HG03135 (cell line): Measurements from ENCODE around the gene PRTG.
"Not testable (repeated sequence)": the region's sequence is repeated elsewhere in the genome, so short reads cannot be mapped to it uniquely, and the experiment has no call there.

ENCODE experiments used
- ATAC-seq: cut with Tn5 transposase; IDR thresholded peaks from one replicate; pipeline ENCODE4 v1.9.1; 2021; ENCODE audit warnings: mild to moderate bottlenecking, moderate library complexity; ENCODE audit not compliant: unreplicated experiment

The PRTG gene

DNA sequence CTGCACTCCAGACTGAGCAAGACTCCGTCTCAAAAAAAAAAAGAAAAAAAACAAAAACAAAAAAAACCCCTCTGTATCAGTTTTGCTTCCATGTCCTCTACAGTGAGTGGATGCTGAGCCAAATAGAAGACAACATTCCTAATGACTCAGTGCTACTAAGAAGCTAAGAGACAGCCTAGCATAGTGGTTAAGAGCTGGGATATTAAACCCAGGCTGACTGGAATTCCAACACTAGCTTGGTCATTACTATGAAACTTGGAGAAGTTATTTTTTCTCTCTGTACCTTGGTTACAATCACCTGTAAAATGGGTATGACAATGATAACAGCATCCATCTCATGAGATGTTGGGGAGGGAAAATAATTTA lies 93.9 kb downstream of the PRTG start:
- no peak for ATAC-seq

DNA sequence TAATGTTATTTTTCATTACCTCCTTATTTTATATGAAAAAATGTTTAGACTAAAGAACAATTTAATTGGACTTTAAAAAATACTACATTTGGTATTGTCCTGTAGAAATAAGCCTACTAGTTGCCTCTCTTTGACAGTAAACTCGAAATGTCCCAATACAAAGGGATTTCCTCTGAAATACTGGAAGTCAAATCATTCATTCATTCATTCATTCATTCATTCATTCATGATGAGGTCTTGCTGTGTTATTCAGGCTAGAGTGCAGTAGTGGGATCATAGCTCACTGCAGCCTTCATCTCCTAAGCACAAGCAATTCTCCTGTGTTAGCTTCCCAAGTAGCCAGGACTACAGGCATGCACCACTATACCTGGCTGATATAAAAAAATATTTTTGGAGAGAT lies 104.2 kb downstream of the PRTG start:
- no peak for ATAC-seq

DNA sequence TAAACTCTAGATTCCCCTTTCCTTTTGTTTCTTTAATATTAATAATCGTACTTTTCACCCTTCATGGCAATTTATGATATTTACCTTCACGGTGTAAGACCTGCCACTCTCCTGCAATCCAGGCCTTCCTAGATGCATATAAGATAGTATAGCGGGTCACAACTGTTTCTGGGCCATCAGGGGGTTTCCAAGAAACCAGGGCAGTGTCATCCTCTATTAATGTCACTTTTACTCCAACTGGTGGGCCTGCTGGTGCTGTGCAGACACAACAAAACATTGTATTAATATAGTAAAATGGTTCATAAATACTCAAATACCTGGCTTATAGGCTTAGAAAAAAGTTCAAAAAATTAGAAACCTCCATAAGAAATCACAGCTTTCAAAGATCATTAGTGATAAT lies 105.9 kb downstream of the PRTG start:
- no peak for ATAC-seq

DNA sequence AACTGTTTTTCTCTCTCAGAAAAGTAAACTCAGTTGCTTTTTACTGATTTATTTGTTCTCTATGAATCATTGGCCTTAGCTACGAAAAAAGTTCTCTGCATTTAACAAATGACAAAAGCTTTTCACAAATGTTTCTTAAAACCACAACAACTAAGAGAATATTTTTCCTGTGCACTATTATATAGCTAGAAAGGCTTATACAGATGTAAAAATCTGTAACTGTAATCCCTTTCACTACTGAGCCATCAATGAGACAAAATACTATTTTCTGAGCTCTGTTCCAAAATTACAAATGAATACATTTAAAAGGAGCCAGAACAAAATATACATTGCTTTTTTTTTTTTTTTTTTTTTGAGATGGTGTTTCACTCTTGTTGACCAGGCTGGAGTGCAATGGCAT lies 109.2 kb downstream of the PRTG start:
- no peak for ATAC-seq

DNA sequence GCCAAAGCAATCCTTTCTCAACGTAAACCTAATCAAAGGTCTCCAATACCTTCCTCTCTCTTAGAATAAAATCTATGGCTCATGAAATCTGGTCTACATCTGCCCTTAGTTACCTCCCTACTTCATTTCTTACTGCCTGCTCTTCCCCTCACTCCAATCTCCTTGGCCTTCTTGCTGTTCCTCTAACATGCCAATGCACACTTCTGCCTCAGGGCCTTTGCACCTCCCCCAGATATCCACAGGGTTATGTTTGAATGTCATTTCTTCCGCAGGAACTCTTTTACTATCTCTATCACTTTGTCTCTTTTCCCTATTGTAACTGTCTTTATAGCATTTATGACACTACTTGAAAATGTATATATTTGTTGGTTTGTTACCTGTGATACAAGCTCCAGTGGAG lies 110.5 kb downstream of the PRTG start:
- no peak for ATAC-seq

DNA sequence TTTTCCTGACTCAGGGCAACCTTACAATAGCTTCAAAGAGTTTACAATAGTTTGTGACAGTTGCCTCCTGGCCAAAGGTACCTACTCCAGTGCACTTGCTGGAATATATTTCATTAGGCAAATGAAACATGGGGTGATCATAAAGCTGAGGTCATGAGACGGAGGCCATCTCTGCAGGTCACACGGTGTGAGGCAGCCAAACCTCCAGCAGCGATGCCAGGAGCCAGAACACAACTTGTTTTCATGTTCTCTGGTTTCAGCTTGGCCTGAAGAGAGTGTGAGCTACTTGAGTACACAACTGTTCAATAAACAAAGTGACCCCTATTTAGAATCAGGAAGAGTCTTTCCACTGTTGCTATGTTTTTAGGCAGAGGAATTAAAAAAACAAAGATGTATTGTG lies 112.1 kb downstream of the PRTG start:
- no peak for ATAC-seq

DNA sequence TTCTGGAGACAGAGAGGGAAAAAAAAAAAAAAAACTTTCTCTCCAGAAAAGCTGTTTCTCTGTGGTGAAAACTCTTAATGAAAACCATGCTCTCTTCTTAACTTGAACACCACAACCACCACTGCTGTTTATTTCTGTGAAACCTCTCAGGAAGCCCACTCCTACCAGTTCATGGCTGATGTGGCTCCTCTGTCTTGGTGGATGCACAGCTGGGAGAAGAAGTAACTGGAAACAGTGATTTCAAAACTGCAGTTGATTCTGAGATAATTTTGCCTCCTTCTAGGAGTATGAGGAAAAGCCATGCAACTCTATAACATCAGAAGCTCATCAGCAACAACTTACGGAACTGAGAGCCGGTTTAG lies 114.6 kb downstream of the PRTG start:
- no peak for ATAC-seq

DNA sequence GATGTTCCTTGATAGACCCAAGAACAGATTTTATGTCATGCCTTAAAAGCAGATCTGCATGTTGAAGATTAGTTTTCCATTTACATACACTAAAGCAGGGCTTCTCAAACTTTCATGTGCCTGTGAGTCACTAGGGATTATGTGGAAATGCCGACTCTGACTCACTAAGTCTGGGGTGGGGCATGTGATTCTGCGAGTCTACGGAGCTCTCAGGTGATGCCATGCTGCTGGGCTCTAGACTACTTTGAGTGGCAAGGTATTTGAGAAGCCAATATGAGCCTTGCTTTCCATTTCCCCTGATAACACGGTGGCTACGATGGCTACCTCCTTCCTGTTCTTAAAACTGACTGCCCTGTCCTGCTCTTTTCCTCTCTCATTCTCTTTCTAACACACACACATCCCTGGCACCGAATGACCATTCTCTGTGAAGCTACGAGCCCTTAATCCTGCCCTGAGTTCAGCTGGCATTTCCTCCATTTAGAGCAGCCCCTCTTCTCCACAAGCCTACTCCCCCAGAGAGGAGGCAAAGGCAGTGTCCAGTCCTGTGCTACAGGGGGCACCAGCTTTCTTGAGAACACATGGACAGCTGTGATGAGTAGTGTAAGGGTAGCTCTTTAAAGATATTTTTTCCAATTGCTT lies 115.1 kb downstream of the PRTG start:
- ATAC-seq = no peak

DNA sequence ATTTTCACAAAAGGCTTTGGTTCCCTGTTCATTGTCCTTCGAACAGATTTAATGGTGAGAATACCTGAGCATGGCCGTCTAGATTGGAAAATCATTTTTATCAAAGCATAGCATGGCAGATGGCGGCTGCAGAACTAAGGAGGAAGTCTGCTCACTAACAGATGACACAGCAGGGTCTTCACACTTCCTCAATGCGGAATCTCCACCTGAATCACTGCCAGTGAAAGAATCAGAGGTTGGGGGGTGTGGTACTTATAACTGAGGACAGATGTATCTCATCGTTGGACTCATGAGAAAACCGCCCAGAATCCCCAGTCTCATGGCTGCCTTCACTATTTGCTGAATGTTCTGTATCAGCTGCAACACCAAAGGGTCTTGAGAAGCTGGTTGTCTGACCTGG lies 123.2 kb downstream of the PRTG start:
- no peak for ATAC-seq

DNA sequence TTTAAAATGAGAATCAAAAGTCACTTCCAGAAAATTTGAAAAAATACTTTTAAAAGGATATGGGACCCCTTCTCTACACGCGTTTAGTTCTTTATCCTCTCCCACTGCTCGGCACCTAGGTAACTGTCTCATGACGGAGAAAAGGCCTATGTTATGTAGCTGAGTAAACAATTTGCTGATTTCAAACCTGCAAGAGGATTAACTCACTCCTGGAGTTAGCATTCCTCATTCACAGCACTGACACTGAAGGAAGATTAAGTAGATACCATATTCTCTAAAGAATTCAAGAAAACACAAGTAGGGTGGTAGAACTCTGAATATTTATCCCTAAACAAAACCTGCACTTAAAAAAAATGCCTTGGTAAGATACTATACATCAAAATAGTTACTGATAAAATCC lies 124.6 kb downstream of the PRTG start:
- ATAC-seq = no peak

DNA sequence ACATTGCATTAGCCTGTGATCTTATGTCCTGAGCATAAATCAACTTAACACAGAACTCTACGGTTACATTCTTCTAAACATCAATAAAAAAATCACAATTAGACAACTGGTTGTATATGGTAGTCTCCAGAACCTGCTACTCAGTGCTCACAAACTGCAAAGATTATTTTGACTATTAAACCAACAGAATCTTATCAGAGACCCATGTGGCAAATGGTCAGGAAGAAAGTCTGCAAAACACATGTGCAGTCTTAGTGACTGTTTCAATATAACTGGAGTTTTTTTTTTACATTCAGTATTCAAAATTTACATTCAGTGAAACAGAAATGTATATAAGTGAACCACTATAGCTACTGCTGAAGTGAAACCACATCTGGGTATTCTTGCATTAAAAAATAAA lies 127.5 kb downstream of the PRTG start:
- no peak for ATAC-seq

DNA sequence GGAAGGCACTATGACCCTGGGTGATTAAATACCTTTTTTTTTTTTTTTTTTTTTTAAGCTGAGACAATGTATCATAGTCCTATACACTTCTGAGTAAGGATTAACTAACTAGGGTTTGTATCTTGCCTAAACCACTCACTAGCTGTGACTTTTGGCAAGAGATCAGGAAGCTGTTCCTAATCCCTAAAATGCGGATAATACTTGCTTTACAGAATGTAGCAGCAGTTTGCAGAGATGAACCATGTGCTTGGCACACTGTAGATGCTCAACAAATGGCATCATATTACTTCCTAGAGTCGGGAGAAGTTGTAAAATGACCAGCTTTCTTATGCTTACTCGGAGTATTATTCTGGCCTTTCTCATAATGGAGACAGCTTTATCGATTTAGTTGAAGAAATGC lies 129.2 kb downstream of the PRTG start:
- ATAC-seq = no peak

DNA sequence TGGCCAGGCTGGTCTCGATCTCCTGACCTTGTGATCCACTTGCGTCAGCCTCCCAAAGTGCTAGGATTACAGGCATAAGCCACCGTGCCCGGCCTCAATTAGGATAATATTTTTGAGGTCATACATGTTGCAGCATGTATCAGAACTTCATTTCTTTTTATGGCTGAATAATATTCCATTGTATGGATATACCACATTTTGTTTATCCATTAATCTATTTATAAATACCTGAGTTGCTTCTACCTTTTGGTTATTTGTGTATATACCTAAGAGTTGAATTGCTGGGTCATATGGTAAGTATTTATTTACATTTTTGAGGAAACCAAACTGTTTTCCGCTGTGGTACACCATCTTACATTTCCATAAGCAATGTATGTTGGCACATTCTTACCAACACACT lies 136.7 kb downstream of the PRTG start:
- ATAC-seq = no peak

DNA sequence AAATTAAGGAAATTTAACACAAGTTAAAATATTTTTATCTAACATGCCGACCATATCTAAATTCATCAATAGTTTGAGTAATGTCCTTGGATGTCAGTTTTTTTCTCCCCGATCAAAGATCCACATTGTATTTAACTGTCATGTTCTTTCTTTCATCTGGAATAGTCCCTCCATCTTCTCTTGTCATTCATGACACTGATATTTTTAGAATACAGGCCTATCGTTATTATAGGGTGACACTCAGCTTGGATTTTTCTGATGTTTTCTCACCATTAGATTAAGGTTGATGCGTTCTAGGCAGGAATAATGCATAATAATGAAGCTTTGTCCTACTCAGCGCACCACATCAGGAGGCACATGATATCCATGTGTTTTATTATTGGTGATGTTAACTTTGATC lies 141.6 kb downstream of the PRTG start:
- no peak for ATAC-seq

DNA sequence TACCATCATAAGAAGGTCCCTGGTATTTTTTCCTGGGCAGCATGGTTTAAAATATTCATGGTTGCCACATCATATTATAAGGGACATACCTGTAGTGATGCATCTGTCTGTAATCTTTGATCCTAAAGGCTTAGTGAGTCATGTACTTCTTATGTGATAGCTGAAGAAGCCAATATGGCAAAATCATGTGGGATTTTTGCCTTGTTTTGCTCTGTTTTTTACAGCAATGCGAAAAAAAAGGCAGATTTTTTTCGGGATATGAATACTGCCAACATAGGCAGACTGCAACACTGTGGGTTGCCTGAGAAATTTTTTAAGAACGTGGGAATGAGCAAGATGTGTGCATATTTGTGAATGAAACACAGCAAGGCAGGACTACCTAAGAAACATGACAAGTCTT lies 143.5 kb downstream of the PRTG start:
- ATAC-seq = no peak

DNA sequence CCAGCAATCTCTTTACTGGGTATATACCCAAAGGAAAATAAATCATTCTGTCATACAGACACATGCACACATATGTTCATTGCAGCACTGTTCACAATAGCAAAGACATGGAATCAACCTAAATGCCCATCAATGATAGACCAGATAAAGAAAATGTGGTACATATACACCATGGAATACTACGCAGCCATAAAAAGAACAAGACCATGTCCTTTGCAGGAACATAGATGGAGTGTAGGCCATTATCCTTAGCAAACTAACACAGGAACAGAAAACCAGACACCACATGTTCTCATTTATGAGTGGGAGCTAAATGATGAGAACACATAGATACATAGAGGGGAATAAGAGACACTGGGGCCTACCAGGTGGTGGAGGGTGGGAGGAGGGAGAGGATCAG lies 149.9 kb downstream of the PRTG start:
- not testable (repeated sequence) for ATAC-seq

DNA sequence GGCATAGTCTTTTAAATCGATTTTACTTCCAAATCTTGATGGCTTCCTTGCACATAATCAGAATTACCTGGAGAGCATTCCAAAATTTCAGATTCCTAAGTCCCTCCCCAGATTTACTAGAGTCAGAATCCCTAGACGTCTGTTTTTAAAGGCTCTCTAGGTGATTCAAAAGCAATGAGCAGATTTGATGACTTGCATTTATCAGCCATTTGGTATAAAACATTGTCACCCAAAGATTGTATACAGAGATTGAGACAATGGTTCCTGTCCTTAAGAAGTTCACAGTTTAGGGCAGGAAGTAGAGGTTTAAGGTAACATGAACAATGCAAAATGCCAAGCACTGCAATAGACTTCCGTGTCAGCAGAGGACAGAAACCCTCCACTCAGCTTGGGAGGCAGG lies 152.2 kb downstream of the PRTG start:
- ATAC-seq = no peak

DNA sequence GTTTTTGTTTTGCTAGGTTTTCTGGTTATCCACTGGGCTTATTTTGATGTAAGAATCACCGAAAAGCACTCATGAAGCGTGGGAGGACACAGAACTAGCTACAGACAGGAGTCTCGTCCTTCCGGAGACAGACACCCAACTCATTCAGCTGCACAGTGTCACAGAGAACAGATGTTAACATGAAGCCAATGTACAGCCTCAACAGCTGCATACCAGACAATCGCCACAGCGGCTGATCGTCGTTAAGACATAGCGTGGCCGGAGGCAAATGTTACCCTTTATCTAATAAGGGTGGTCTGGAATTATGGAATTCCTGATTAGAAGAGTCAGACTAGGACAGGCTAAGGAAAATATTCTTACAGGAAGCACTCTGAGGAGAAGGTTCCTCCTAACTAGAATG lies 153.7 kb downstream of the PRTG start:
- no peak for ATAC-seq

DNA sequence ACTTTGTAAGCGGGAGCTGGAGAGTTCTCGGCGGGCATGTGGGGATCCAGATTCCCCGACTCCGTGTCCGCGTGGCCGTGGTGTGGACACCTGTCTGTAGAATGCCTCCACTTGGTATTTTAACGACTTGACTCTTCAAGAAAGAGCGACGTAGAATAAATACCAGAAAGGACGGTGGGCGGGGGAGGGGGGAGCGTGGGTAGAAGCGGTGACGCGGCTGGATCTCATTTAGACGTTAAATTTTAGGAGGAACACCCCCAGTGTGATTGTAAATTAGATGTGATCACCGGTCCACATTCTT lies 154.2 kb downstream of the PRTG start:
- no peak for ATAC-seq

DNA sequence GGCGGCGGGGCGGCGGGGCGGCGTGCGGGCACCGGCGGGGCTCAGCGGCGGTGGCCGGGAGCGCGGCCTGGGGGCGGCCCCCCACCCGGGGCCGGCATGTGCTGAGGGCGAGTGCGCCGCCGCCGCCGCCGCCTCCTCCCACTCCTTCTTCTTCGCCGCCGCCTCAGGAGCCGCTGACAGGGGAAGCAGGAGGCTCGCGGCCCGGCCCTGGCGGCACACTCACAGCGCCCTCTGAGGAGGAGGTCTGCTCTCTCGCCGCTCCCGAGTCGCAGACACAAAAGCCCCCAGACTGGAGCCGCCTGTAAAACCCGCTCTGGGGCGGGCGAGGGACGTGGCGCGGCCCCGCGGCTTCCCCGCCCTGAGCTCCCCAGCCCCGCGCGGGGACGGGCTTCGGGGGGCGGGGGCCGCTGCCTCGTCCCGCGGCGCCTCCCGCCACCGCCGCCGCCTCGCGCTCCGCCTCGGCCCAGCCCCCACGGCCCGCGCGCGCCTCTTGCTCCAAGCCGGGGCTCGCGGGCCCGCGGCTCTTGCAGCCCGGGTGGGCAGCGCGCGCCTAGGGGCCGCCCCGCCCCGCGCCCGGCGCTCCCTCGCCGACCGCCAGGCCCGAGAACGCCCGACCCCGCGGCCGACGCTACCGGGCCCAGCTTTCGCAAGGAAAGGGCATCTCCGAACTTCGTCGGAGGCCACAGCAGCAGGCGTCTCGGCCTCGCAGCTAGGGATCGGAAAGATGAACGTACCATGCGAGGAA lies 154.7 kb downstream of the PRTG start, which contains the start of gene PYGO1:
TSS of gene PYGO1 (minus strand) at position 276 of the 745 bp plus-strand sequence. CDS start 462 bp downstream, outside the sequence.
- peak; percentile 58 for ATAC-seq

DNA sequence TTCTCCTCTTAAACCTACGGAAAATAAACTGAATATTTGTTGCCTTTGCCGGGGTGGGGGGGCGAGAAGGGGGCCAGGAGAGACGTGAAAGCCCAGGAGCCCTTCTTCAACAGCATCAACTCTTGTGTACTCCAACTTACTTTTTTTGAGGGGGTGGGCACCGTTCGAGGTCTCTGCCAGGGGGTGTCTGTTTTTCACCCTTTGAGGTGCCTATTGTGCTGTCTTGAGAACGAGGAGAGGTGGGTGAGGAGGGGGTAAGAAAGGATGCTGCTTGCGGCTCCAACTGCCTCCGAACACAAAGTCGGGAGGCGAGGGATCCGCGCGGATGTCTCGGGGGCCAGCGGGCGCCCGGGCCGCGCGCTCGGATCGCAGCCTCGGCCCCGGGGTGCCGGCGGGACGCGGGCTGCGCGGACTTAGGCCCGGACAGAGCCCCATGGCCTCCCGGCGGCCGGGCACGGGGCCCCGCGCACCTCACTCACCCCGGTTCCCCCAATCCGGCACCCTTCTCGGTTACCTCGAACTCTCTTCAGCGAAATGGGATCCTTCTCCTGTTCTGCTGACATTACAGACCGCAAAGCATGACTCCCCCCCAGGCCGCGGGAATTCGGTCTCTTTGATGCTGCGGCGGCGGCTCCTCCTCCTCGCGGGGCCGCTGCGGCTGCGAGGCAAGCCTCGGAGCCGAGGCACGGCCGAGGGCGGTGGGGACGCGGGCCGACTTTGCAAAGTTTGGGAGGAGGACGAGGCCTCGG lies 155.5 kb downstream of the PRTG start:
- ATAC-seq = peak; percentile 21

DNA sequence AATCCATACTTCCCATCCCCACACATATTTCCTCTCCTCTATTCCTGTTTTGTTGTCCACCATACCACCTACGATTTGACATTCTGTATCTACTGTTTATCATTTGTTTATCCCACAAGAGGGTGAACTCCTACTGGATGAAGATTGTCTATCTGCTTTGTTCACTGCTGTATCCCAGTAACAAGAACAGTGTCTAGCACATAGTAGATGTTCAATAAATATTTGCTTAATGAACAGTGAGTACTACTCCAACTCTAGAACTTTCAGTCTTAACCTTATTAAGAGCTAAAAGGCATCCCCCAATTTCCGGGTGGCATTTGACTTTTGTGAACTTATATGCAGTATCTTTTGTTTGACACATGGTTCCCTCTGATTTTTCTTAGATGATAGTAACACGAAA lies 156.1 kb downstream of the PRTG start:
- no peak for ATAC-seq
